Measurements from ENCODE around the gene BGLAP. TPM values are rescaled to one million over a fixed set of nuclear protein-coding genes. Genes with fewer than 3 reads are reported as not detected.
"Not testable (repeated sequence)": the region's sequence is repeated elsewhere in the genome, so short reads cannot be mapped to it uniquely, and the experiment has no call there.

BGLAP gene
- total RNA-seq, 4 donors from 2014 or later: 1.1 to 2.1 TPM; not detected in 2

GRCh38 chr1:156211243-156211642, 30.7 kb upstream of the BGLAP start:
- Histone ChIP-seq H3K4me1 (peaks cover 0 to 10% (median 5%) of the 10 kb centered on the region in 4 donors), H3K27ac (no peak overlapping the region), H3K9me3 (no peaks in the 10 kb centered on the region), H3K36me3 (peaks cover 0 to 44% (median 0%) of the 10 kb centered on the region in 3 donors), H3K27me3 (no peaks in the 10 kb centered on the region), H3K4me3 (no peak overlapping the region)
- DNase-seq: no peak
- no peak for TF ChIP-seq CTCF (IDR thresholded peaks at IDR 0.05)
- no peak for TF ChIP-seq POLR2A (IDR thresholded peaks at IDR 0.05)

- no peak for DNase-seq
- TF ChIP-seq POLR2A (IDR thresholded peaks at IDR 0.05): no peak
- TF ChIP-seq CTCF (IDR thresholded peaks at IDR 0.05): no peak
- Histone ChIP-seq H3K4me1 (peaks cover 0 to 10% (median 5%) of the 10 kb centered on the region in 4 donors), H3K36me3 (peaks cover 0 to 35% (median 0%) of the 10 kb centered on the region in 3 donors), H3K27ac (peak overlapping the region; percentile 90 to 95 (median 91)), H3K9me3 (no peaks in the 10 kb centered on the region), H3K4me3 (peak overlapping the region in 1 of 4 donors; percentile 69), H3K27me3 (no peaks in the 10 kb centered on the region)
Observed at GRCh38 chr1:156212130-156212529, 29.9 kb upstream of the BGLAP start.

- Histone ChIP-seq H3K4me3 (peak within 1 kb of the TSS; percentile 66 to 73 (median 70)), H3K36me3 (peaks cover 0 to 26% (median 0%) of the 10 kb centered on the region in 3 donors), H3K9me3 (no peaks in the 10 kb centered on the region), H3K27me3 (no peaks in the 10 kb centered on the region), H3K4me1 (peaks cover 0 to 10% (median 5%) of the 10 kb centered on the region in 4 donors), H3K27ac (peak within 1 kb of the TSS; percentile 90 to 95 (median 91))
- peak; percentile 97 to 99 (median 98) for DNase-seq
- TF ChIP-seq CTCF (IDR thresholded peaks at IDR 0.05) (peak in 1 of 6 experiments; percentile 30), POLR2A (IDR thresholded peaks at IDR 0.05) (peak; percentile 30 to 74)
Observed at GRCh38 chr1:156212833-156213643, 28.9 kb upstream of the BGLAP start, which contains the start of gene PMF1. Gene PMF1 (plus strand): TSS chr1:156213007. CDS start chr1:156213016, 9 bp downstream.

- Histone ChIP-seq H3K27ac (peak overlapping the region; percentile 90 to 95 (median 91)), H3K27me3 (no peaks in the 10 kb centered on the region), H3K4me1 (peaks cover 0 to 10% (median 5%) of the 10 kb centered on the region in 4 donors), H3K4me3 (peak overlapping the region; percentile 66 to 73 (median 70)), H3K9me3 (no peaks in the 10 kb centered on the region), H3K36me3 (peaks cover 0 to 20% (median 0%) of the 10 kb centered on the region in 3 donors)
- no peak for DNase-seq
- no peak for TF ChIP-seq POLR2A (IDR thresholded peaks at IDR 0.05)
- TF ChIP-seq CTCF (IDR thresholded peaks at IDR 0.05): no peak
Observed at GRCh38 chr1:156213644-156213966, 28.4 kb upstream of the BGLAP start.

- H3K4me3 ChIP-seq: peak overlapping the region in 2 of 4 donors; percentile 69 to 70
- peaks cover 0 to 10% (median 5%) of the 10 kb centered on the region in 4 donors for H3K4me1 ChIP-seq
- TF ChIP-seq CTCF (IDR thresholded peaks at IDR 0.05) (no peak), POLR2A (IDR thresholded peaks at IDR 0.05) (no peak)
- H3K36me3 ChIP-seq: peaks cover 0 to 14% (median 0%) of the 10 kb centered on the region in 3 donors
- H3K27me3 ChIP-seq: no peaks in the 10 kb centered on the region
- no peaks in the 10 kb centered on the region for H3K9me3 ChIP-seq
- peak overlapping the region in 2 of 4 donors; percentile 91 to 95 for H3K27ac ChIP-seq
- no peak for DNase-seq
Observed at GRCh38 chr1:156214024-156214748, 27.8 kb upstream of the BGLAP start.

- H3K9me3 ChIP-seq, H3K4me3 ChIP-seq, H3K27ac ChIP-seq, DNase-seq, H3K27me3 ChIP-seq: not testable (repeated sequence)
- Histone ChIP-seq H3K36me3 (peaks cover 0 to 14% (median 0%) of the 10 kb centered on the region in 3 donors), H3K4me1 (peaks cover 0 to 10% (median 5%) of the 10 kb centered on the region in 4 donors)
Observed at GRCh38 chr1:156216361-156217086, 25.5 kb upstream of the BGLAP start.

All from Peyer's patch (tissue), 4 donors.